Measurements from ENCODE around the gene MORF4L2.

Gene MORF4L2

DNA sequence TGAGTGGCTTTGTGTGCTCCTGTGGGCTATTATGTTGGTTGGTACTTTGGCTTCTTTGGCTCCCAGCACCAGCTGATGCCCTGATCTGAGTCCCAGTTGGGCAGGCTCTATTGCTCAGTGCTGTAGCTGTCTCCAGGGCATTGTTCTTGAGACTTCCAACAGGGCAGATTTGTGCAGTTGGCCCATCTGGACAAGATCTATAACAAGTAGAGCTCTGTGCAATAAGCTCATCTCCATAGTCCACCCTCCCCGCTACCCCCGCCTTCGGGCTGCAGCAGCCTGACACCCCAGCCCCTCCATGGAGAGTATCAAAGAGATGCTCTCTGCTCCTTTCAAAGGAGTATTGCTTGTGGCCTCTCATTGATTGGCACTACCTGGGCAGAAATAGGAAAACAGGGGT is 18.4 kb upstream of the MORF4L2 start:
- Histone ChIP-seq H3K9ac (ENCODE audit: low read length) (no peak overlapping the region), H3K36me3 (ENCODE audit: control insufficient read depth, insufficient read depth, low read length) (no peaks in the 10 kb centered on the region)

DNA sequence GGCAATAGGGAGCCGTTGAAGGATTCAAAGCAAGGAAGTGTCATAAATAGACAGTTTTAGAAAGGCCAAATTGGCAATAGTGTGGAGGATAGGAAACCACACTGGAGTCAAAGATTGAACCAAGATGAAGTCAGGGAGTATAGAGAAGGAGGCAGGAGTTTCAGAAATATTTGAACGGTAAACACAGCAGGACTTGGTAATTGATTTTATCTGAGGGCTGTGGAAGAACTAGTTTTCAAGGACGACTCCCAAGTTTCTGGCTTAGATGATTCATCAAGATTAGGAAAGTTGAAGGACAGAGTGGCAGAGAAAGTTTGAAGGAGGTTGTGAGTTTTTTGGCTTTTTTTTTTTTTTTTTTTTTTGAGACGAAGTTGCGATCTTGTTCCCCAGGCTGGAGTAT is 12.7 kb upstream of the MORF4L2 start:
- Histone ChIP-seq H3K4me3 (ENCODE audit: low read length) (no peak overlapping the region), H3K27me3 (ENCODE audit: control insufficient read depth, insufficient read depth, low read length) (no peaks in the 10 kb centered on the region), H3K9me3 (ENCODE audit: control insufficient read depth, low read length) (no peaks in the 10 kb centered on the region), H3K9ac (ENCODE audit: low read length) (no peak overlapping the region), H3K4me1 (ENCODE audit: control insufficient read depth, insufficient read depth, low read length) (no peaks in the 10 kb centered on the region), H3K36me3 (ENCODE audit: control insufficient read depth, insufficient read depth, low read length) (no peaks in the 10 kb centered on the region)

More for the DNA sequence above, 18.4 kb upstream of the MORF4L2 start:
- H3K9me3 ChIP-seq (ENCODE audit: control insufficient read depth, low read length), result no peaks in the 10 kb centered on the region
- H3K4me1 ChIP-seq (ENCODE audit: control insufficient read depth, insufficient read depth, low read length), result no peaks in the 10 kb centered on the region
- H3K4me3 ChIP-seq (ENCODE audit: low read length), result no peak overlapping the region
- H3K27me3 ChIP-seq (ENCODE audit: control insufficient read depth, insufficient read depth, low read length), result no peaks in the 10 kb centered on the region

DNA sequence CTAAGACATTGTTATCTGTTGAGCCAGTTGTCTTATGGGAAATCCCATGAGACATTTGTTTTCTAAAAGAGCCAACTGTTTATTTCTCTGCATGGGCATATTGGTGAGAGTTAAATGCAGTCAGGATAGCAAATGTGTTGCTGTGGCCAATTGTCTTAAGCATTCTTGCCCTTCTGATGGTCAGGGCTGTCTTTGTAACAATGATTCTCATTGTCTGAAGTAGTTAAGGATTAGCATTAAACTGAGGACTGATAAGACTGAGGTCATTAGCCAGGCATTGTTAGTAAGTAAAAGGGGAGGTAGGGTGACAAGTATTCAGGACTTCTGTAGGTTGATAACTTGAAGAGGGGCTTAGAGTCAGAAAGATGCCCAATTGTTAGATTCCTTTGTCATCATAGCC is 11.2 kb upstream of the MORF4L2 start:
- no peaks in the 10 kb centered on the region for H3K27me3 ChIP-seq (ENCODE audit: control insufficient read depth, insufficient read depth, low read length)
- H3K9me3 ChIP-seq (ENCODE audit: control insufficient read depth, low read length), result no peaks in the 10 kb centered on the region
- H3K9ac ChIP-seq (ENCODE audit: low read length), result no peak overlapping the region
- no peak overlapping the region for H3K4me3 ChIP-seq (ENCODE audit: low read length)
- no peaks in the 10 kb centered on the region for H3K36me3 ChIP-seq (ENCODE audit: control insufficient read depth, insufficient read depth, low read length)
- H3K4me1 ChIP-seq (ENCODE audit: control insufficient read depth, insufficient read depth, low read length), result peaks cover 6% of the 10 kb centered on the region

DNA sequence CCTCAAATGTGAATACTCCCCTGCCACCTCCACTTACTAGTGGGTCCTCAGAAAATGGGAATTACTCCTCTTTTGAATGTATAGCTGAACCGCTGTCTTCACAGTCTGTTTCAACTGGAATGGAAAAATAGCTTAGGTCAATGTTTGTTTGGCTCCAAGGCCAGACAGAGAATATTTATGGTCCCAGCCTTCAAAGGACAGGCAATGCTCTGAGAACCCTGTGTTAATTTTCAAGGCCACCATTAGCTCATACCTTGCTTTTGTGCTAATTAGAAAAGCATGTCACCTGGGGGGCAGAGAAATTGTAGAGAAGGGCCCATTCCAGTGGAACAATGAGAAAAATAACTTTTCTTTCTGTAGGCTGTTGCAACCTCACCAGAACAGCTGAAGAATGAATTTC is 4.6 kb upstream of the MORF4L2 start:
- H3K4me1 ChIP-seq (ENCODE audit: control insufficient read depth, insufficient read depth, low read length), result peaks cover 9% of the 10 kb centered on the region
- no peaks in the 10 kb centered on the region for H3K9me3 ChIP-seq (ENCODE audit: control insufficient read depth, low read length)
- no peaks in the 10 kb centered on the region for H3K27me3 ChIP-seq (ENCODE audit: control insufficient read depth, insufficient read depth, low read length)
- H3K36me3 ChIP-seq (ENCODE audit: control insufficient read depth, insufficient read depth, low read length), result no peaks in the 10 kb centered on the region
- no peak overlapping the region for H3K9ac ChIP-seq (ENCODE audit: low read length)
- no peak overlapping the region for H3K4me3 ChIP-seq (ENCODE audit: low read length)

DNA sequence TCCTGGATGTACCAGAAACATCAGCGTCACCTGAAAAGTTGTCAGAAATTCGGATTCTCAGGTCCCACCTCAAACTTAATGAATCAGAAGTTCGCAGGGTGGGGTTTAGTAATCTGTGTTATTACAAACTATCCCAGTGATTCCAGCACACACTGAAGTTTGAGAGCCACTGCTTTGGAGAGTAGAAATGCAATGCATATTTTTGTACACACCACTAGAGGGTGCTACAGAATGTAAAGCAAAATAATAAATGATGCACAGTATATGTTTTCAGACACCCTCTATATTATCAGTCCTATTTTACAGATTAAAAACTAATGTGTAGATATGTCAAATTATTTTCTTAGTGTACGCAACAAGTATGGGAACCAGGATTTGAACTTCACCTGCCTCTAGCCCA is 2.4 kb upstream of the MORF4L2 start:
- H3K36me3 ChIP-seq (ENCODE audit: control insufficient read depth, insufficient read depth, low read length), result no peaks in the 10 kb centered on the region
- H3K9me3 ChIP-seq (ENCODE audit: control insufficient read depth, low read length), result no peaks in the 10 kb centered on the region
- no peak overlapping the region for H3K9ac ChIP-seq (ENCODE audit: low read length)
- H3K4me1 ChIP-seq (ENCODE audit: control insufficient read depth, insufficient read depth, low read length), result peaks cover 11% of the 10 kb centered on the region
- H3K4me3 ChIP-seq (ENCODE audit: low read length), result no peak overlapping the region
- H3K27me3 ChIP-seq (ENCODE audit: control insufficient read depth, insufficient read depth, low read length), result no peaks in the 10 kb centered on the region

DNA sequence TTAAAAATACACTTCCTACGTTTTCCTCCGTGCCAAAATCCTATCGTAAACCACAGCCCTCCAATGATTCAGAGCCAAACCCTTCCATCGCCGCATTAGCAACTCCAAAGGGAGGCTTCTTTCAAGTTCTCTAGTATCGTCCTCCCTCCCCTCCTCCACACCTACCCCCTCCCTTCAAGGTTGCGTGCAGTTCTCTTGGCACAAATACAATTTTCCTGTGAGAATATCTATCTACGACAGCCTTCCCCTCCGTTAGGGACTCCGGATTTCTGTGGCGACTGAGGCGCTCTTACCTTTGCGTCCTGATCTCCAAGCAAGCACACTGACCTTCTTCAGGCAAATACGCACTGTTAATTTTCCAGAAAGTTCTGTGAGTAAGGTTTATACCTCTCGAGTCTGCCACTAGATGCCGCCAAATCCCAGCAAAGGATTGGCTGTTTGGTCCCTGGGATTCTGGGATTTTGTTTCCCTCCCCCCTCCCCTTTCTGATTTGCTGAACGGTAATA is 1.2 kb upstream of the MORF4L2 start:
- no peaks in the 10 kb centered on the region for H3K36me3 ChIP-seq (ENCODE audit: control insufficient read depth, insufficient read depth, low read length)
- peak overlapping the region; percentile 91 for H3K9ac ChIP-seq (ENCODE audit: low read length)
- H3K4me3 ChIP-seq (ENCODE audit: low read length), result peak overlapping the region; percentile 67
- peaks cover 6% of the 10 kb centered on the region for H3K4me1 ChIP-seq (ENCODE audit: control insufficient read depth, insufficient read depth, low read length)
- H3K9me3 ChIP-seq (ENCODE audit: control insufficient read depth, low read length), result no peaks in the 10 kb centered on the region
- no peaks in the 10 kb centered on the region for H3K27me3 ChIP-seq (ENCODE audit: control insufficient read depth, insufficient read depth, low read length)

DNA sequence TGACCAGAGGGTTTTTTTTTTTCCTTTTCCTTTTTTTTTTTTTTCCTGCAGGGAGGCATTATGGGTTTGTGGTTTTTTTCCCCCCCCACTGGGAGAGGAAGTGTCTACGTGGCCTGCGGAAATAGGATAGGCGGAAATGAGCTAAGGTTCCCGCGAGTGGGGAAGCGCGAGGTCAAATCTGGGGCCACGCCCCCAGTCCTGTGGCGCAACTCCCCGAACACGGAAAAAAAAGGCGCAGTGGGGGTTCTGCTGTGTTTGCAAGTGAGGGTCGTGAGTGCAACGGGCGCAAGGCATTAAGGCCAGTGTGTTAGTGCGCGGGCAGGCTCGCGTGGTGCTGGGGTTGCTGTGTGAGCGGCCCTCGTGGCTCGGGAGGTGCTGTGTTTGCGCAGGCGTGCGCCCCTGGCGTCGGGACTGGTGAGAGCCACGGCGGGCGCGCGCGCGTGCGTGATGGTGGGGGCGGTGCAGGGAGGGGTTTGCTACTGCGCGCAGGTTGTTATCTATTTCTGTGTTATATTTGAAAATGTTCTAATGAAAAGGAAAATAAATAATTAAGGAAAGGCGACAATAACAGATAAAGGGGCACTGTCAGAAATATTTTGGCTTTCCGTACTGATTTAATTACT is 685 bp upstream of the MORF4L2 start:
- H3K4me3 ChIP-seq (ENCODE audit: low read length), result peak overlapping the region; percentile 67
- no peaks in the 10 kb centered on the region for H3K9me3 ChIP-seq (ENCODE audit: control insufficient read depth, low read length)
- H3K36me3 ChIP-seq (ENCODE audit: control insufficient read depth, insufficient read depth, low read length), result no peaks in the 10 kb centered on the region
- H3K4me1 ChIP-seq (ENCODE audit: control insufficient read depth, insufficient read depth, low read length), result peaks cover 6% of the 10 kb centered on the region
- peak overlapping the region; percentile 91 for H3K9ac ChIP-seq (ENCODE audit: low read length)
- no peaks in the 10 kb centered on the region for H3K27me3 ChIP-seq (ENCODE audit: control insufficient read depth, insufficient read depth, low read length)

DNA sequence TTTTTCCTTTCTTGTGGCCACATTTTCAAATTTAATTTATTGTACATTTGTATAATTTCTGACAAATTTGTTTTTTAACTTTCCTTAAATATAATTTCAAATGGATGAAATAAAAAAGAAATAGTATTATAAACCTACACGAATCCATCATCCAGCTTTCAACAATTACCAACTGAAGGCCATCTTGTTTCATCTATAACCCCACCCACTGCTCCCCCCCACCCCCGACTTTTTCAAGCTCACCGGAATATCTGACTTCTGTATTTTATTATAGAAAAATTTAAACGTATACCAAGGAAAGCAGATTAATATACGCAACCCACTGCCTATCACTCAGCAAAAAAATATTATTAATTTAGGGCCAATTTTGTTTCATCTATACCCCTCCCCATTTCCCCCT is 1.1 kb downstream of the MORF4L2 start:
- no peaks in the 10 kb centered on the region for H3K27me3 ChIP-seq (ENCODE audit: control insufficient read depth, insufficient read depth, low read length)
- H3K9me3 ChIP-seq (ENCODE audit: control insufficient read depth, low read length), result no peaks in the 10 kb centered on the region
- no peaks in the 10 kb centered on the region for H3K36me3 ChIP-seq (ENCODE audit: control insufficient read depth, insufficient read depth, low read length)
- H3K9ac ChIP-seq (ENCODE audit: low read length), result peak overlapping the region; percentile 91
- H3K4me3 ChIP-seq (ENCODE audit: low read length), result peak overlapping the region; percentile 46
- H3K4me1 ChIP-seq (ENCODE audit: control insufficient read depth, insufficient read depth, low read length), result peaks cover 6% of the 10 kb centered on the region

DNA sequence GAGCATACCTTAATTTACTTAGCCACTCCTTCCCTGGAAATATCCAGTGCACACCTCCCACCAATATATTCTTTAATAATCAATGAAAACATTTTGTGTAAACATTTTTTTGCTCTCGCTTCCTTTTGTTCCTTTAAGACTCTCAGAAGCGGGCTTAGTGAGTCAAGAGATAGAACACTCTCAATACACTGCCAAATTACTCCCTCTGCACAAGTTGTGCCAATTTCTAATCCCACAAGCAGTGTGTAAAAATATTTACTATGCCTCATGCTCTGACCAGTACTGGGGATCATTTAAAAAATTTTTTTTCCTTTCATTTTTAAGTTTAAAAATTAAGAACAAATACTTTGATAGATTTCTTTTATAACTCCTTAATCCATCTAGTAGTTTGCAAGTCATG is 5.1 kb downstream of the MORF4L2 start:
- no peak overlapping the region for H3K4me3 ChIP-seq (ENCODE audit: low read length)
- no peaks in the 10 kb centered on the region for H3K27me3 ChIP-seq (ENCODE audit: control insufficient read depth, insufficient read depth, low read length)
- no peaks in the 10 kb centered on the region for H3K9me3 ChIP-seq (ENCODE audit: control insufficient read depth, low read length)
- no peak overlapping the region for H3K9ac ChIP-seq (ENCODE audit: low read length)
- H3K4me1 ChIP-seq (ENCODE audit: control insufficient read depth, insufficient read depth, low read length), result peaks cover 4% of the 10 kb centered on the region
- H3K36me3 ChIP-seq (ENCODE audit: control insufficient read depth, insufficient read depth, low read length), result no peaks in the 10 kb centered on the region

DNA sequence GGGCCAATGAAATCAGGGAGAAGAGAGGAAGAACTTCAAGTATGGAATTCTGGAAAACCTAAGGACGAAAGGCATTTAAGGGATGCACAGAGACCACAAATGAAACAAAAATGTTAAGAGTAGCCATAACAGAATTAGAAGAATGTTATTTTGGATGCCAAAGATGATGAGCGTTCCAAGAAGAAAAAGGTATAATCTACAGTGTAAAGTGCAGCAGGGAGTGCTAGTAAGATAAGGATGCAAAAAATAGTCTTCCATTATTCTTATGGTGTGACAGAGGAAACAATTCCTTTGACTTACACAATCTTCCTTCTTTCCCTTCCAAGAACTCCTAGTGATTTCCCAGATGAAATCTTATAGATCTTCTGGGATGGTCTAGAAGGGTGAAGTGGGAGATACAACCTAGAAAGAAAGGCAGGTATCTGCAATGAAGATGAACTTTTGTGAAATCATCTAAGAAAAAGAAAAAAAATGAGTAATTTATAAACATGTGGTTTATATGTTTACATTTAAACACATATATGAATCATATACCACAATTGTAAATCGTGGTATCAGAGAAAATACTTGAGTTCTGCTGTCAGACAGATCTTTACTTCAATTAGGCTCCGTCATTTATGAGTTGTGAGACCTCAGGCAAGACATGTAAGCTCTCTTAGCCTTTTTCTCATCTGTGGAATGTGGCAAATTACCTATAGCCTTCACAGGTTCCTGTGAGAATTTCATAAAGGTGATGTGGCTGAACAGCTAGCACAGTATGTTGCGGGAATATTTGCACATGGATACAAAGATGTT is 8.1 kb downstream of the MORF4L2 start:
- no peaks in the 10 kb centered on the region for H3K4me1 ChIP-seq (ENCODE audit: control insufficient read depth, insufficient read depth, low read length)
- no peaks in the 10 kb centered on the region for H3K36me3 ChIP-seq (ENCODE audit: control insufficient read depth, insufficient read depth, low read length)
- H3K9me3 ChIP-seq (ENCODE audit: control insufficient read depth, low read length), result no peaks in the 10 kb centered on the region
- H3K27me3 ChIP-seq (ENCODE audit: control insufficient read depth, insufficient read depth, low read length), result no peaks in the 10 kb centered on the region
- no peak overlapping the region for H3K4me3 ChIP-seq (ENCODE audit: low read length)
- H3K9ac ChIP-seq (ENCODE audit: low read length), result no peak overlapping the region

DNA sequence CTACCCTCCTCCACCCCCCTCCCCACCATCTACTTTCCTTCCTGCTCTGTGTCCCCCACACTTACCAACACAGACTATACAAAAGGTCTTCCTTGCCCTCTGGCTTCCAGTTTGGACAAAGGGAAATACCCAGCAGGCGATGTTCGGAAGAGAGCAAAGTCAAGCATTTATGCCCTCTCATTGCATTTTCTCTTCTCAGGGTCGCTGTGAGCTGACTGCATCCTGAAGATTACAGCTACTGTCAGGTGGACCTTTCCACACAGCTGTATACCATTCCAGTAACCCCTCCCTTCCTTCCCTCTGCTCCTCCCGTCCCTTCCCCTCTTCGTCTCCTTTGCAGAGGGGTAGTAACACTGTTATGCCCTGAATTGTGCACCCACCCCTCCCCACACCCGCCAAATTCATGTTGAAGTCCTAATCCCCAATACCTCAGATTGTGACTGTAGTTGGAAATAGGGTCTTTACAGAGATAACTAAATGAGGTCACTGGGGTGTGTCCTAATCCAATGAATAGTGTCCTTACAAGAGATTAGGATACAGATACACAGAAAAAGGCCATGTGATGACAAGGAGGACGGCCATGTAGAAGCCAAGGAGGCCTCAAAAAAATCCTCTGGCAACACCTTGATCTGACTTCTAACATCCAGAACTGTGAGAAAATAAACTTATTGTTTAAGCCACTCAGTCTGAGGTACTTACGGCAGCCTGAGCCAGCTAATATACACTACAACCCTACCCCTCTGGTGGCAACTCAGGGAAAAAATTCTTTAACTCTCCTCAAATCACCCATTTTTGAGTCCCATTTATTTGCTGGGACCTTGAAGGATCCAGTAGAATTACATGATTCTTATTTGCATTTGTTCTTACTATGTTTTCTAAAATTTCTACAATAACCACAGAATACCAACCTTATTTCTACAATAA is 11.7 kb downstream of the MORF4L2 start:
- Histone ChIP-seq H3K27me3 (ENCODE audit: control insufficient read depth, insufficient read depth, low read length) (no peaks in the 10 kb centered on the region), H3K9ac (ENCODE audit: low read length) (no peak overlapping the region), H3K36me3 (ENCODE audit: control insufficient read depth, insufficient read depth, low read length) (no peaks in the 10 kb centered on the region), H3K4me3 (ENCODE audit: low read length) (no peak overlapping the region), H3K9me3 (ENCODE audit: control insufficient read depth, low read length) (no peaks in the 10 kb centered on the region), H3K4me1 (ENCODE audit: control insufficient read depth, insufficient read depth, low read length) (no peaks in the 10 kb centered on the region)

DNA sequence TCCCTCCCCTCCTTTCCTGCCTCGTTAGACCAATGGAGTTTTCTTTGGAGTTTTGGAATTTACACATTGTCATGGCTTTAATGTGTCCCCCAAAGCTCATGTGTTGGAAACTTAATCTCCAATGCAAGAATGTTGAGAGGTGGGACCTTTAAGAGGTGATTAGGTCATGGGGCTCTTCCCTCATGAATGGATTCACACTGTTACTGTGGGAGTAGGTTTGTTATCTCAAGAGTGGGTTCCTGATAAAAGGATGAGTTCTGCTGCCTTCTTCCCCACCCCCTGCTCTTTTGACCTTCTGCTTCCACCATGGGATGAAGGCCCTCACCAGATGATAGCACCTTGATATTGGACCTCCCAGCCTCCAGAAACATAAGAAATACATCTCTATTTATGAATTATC is 16.8 kb downstream of the MORF4L2 start:
- Histone ChIP-seq H3K9ac (ENCODE audit: low read length) (no peak overlapping the region), H3K9me3 (ENCODE audit: control insufficient read depth, low read length) (no peaks in the 10 kb centered on the region), H3K4me3 (ENCODE audit: low read length) (no peak overlapping the region)

More for the DNA sequence above, 16.8 kb downstream of the MORF4L2 start:
- Histone ChIP-seq H3K4me1 (ENCODE audit: control insufficient read depth, insufficient read depth, low read length) (no peaks in the 10 kb centered on the region), H3K36me3 (ENCODE audit: control insufficient read depth, insufficient read depth, low read length) (no peaks in the 10 kb centered on the region), H3K27me3 (ENCODE audit: control insufficient read depth, insufficient read depth, low read length) (no peaks in the 10 kb centered on the region)
